NCI-H1694 treated with DMSO at 0.1 percent for 48 hours (cell line): ENCODE measurements around the gene TOX2.

Experiments used
- DNase-seq: peaks from one replicate; lab custom pipeline; 2025; lab: John Stamatoyannopoulos, UW

Gene TOX2

GRCh38 chr20:43914311-43915210 lies at the start of gene TOX2:
Gene TOX2, plus strand, starts transcription at chr20:43914852. Its CDS starts 40 bp downstream, at chr20:43914892.
- DNase-seq: no peak

- no peak for DNase-seq
These were observed 46.6 kb upstream of the TOX2 start for GRCh38 chr20:43868091-43868490.

GRCh38 chr20:43870484-43870883 lies 44.2 kb upstream of the TOX2 start:
- DNase-seq: no peak

GRCh38 chr20:43878776-43879175 lies 35.9 kb upstream of the TOX2 start:
- DNase-seq: no peak

- DNase-seq: no peak
These were observed 20.7 kb upstream of the TOX2 start for GRCh38 chr20:43893930-43894329.

GRCh38 chr20:43894491-43894890 lies 20.2 kb upstream of the TOX2 start:
- no peak for DNase-seq

GRCh38 chr20:43895235-43895634 lies 19.4 kb upstream of the TOX2 start:
- no peak for DNase-seq

GRCh38 chr20:43899274-43900120 lies 15.2 kb upstream of the TOX2 start:
- DNase-seq: no peak

GRCh38 chr20:43900121-43900466 lies 14.6 kb upstream of the TOX2 start:
- DNase-seq: no peak

- DNase-seq: no peak
These were observed 14.2 kb upstream of the TOX2 start for GRCh38 chr20:43900496-43900895.

GRCh38 chr20:43901296-43901695 lies 13.4 kb upstream of the TOX2 start:
- no peak for DNase-seq

- no peak for DNase-seq
These were observed 10.5 kb upstream of the TOX2 start for GRCh38 chr20:43903953-43904826.

GRCh38 chr20:43904827-43905177 lies 9.8 kb upstream of the TOX2 start:
- DNase-seq: no peak

GRCh38 chr20:43906505-43907034 lies 8.1 kb upstream of the TOX2 start:
- DNase-seq: no peak

GRCh38 chr20:43909211-43909610 lies 5.4 kb upstream of the TOX2 start:
- DNase-seq: no peak

GRCh38 chr20:43909720-43910119 lies 4.9 kb upstream of the TOX2 start:
- no peak for DNase-seq

- no peak for DNase-seq
These were observed 4.1 kb upstream of the TOX2 start for GRCh38 chr20:43910564-43910963.

- no peak for DNase-seq
These were observed 3.6 kb upstream of the TOX2 start for GRCh38 chr20:43911066-43911465.

GRCh38 chr20:43913291-43914025 lies 1.2 kb upstream of the TOX2 start:
- no peak for DNase-seq

GRCh38 chr20:43915211-43916072 lies 790 bp downstream of the TOX2 start:
- no peak for DNase-seq
